Neural progenitor cell (in vitro differentiated cells): ENCODE measurements around the gene BRD9.

Source experiments
- EZH2 ChIP-seq: fragments of 200-600 bp; sonication (generic); IDR thresholded peaks from 2 replicates; pipeline ENCODE4 v1.6.1; 2017; ENCODE audit warnings: antibody characterized with exemption, mild to moderate bottlenecking, moderate library complexity
- TF ChIP-seq, protein P1 (sequence below): fragments of 200-600 bp; sonication (generic); IDR thresholded peaks from 2 replicates; pipeline ENCODE4 v1.5.1; 2017; ENCODE audit warnings: antibody characterized with exemption, mild to moderate bottlenecking

DNA sequence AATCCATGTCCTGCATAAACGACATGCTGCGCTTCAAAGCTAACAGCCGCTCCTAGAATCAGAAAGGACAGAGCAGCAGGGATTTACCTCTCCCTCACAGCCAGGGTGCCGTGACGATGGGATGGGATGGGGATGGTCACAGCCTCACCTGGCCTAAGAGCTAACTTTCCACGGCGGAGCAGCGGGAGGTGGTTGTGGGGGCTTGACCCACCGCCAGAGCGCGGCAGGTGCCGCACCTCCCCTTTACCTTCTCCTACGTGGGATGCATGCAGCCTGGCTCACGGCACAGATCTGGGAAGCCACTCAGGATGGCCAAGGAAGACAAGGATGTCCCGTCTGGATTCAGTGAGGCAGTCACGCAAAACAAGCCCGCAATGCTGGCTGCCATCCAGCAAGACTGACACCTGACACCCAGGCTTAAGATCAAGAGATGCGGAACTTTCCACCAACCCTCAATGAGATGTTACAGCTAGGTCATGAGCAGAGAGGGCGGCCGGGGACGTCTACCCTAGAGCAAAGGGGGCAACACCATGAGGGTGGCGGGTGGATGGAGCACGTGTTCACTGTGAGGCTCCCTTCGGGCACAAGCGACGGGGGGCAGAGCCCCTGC is 5.8 kb downstream of the BRD9 start:
- TF ChIP-seq, protein P1, sequence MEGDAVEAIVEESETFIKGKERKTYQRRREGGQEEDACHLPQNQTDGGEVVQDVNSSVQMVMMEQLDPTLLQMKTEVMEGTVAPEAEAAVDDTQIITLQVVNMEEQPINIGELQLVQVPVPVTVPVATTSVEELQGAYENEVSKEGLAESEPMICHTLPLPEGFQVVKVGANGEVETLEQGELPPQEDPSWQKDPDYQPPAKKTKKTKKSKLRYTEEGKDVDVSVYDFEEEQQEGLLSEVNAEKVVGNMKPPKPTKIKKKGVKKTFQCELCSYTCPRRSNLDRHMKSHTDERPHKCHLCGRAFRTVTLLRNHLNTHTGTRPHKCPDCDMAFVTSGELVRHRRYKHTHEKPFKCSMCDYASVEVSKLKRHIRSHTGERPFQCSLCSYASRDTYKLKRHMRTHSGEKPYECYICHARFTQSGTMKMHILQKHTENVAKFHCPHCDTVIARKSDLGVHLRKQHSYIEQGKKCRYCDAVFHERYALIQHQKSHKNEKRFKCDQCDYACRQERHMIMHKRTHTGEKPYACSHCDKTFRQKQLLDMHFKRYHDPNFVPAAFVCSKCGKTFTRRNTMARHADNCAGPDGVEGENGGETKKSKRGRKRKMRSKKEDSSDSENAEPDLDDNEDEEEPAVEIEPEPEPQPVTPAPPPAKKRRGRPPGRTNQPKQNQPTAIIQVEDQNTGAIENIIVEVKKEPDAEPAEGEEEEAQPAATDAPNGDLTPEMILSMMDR: no peak
- no peak for TF ChIP-seq EZH2
